ENCODE data around the gene PLCG1. TPM values are rescaled to one million over a fixed set of nuclear protein-coding genes. Genes with fewer than 3 reads are reported as not detected.

PLCG1 gene
- total and polyA plus RNA-seq, 2 of the 8 experiments (the other 6 are each of a cell fraction or from before 2014, with no cell fraction given) = 103 to 154 TPM

GRCh38 chr20:41203660-41204059 lies 66.3 kb downstream of the PLCG1 start:
- Histone ChIP-seq H3K36me3 (ENCODE audit: control insufficient read depth in 2 of 4, insufficient read depth in 4 of 4, low read length in 3 of 4) (no peaks in the 10 kb centered on the region), H2BK5ac (ENCODE audit: low read depth, low read length) (no peak overlapping the region), H2BK120ac (replicated peaks; ENCODE audit: low read depth, low read length) (no peak overlapping the region), H2BK15ac (ENCODE audit: low read length) (no peak overlapping the region), H3K9ac (replicated peaks in 1 of 4; ENCODE audit: extremely low read depth in 1 of 4, low read depth in 3 of 4, low read length in 3 of 4) (no peak overlapping the region), H4K8ac (ENCODE audit: extremely low read depth, insufficient read depth, low read length) (no peak overlapping the region), H3K23ac (ENCODE audit: insufficient read length) (no peak overlapping the region), H3K79me2 (ENCODE audit: control insufficient read depth in 1 of 2, insufficient read depth in 2 of 2, low read length in 2 of 2) (no peaks in the 10 kb centered on the region), H3K4ac (replicated peaks; ENCODE audit: insufficient read length, low read depth, low read length) (no peak overlapping the region), H4K20me1 (replicated peaks in 1 of 2; ENCODE audit: control insufficient read depth in 1 of 2, insufficient read depth in 2 of 2, low read length in 2 of 2) (no peaks in the 10 kb centered on the region), H3K79me1 (ENCODE audit: low read depth, low read length) (no peaks in the 10 kb centered on the region), H4K91ac (replicated peaks; ENCODE audit: insufficient read length, low read length) (no peak overlapping the region), H3K56ac (replicated peaks; ENCODE audit: insufficient read length, low read depth, low read length) (no peak overlapping the region), H3K4me1 (replicated peaks in 1 of 4; ENCODE audit: control insufficient read depth in 3 of 4, insufficient read depth in 4 of 4, low read length in 3 of 4) (no peaks in the 10 kb centered on the region), H3K27ac (ENCODE audit: low read depth, low read length) (no peak overlapping the region), H2AK5ac (ENCODE audit: low read depth, low read length) (no peak overlapping the region), H3K27me3 (replicated peaks in 1 of 4; ENCODE audit: control insufficient read depth in 3 of 4, extremely low read depth in 1 of 4, insufficient read depth in 3 of 4, low read length in 3 of 4) (no peaks in the 10 kb centered on the region), H3K9me3 (ENCODE audit: insufficient read depth in 2 of 2, low read depth in 1 of 2, low read length in 1 of 2) (no peaks in the 10 kb centered on the region), H2AFZ (ENCODE audit: low read length) (no peak overlapping the region), H4K5ac (ENCODE audit: insufficient read length, low read depth, low read length) (no peak overlapping the region), H3K4me2 (ENCODE audit: insufficient read depth in 1 of 2, low read depth in 2 of 2, low read length in 2 of 2) (no peak overlapping the region), H3K18ac (ENCODE audit: extremely low read depth, low read length) (no peak overlapping the region), H3K14ac (ENCODE audit: insufficient read length) (peak overlapping the region; percentile 45), H3K4me3 (ENCODE audit: extremely low read depth in 1 of 4, insufficient read depth in 2 of 4, low read depth in 3 of 4, low read length in 4 of 4) (no peak overlapping the region), H3K23me2 (ENCODE audit: low read depth, low read length) (no peaks in the 10 kb centered on the region), H2BK20ac (ENCODE audit: low read length) (no peak overlapping the region), H2BK12ac (ENCODE audit: low read depth, low read length) (no peak overlapping the region)
- no peak for FAIRE-seq
- no peak for DNase-seq (ENCODE audit: low read depth in 1 of 2, low spot score in 2 of 2)
- ChIA-PET CTCF (ENCODE audit: partially characterized antibody) (interaction anchor here (0.9 to 1.1 kb wide), 2 partner anchors 11 to 149 kb away, joined by 3 read pairs; no protein-coding TSS in a partner anchor), POLR2A (ENCODE audit: partially characterized antibody) (interaction anchor here (2.4 kb wide), 1 partner anchor 20 kb away, joined by 6 read pairs; no protein-coding TSS in a partner anchor)
- TF ChIP-seq CBX5 (IDR thresholded peaks at IDR 0.05; ENCODE audit: low read depth, low read length) (no peak), SUZ12 (IDR thresholded peaks at IDR 0.05; ENCODE audit: low read length) (no peak), POU5F1 (IDR thresholded peaks at IDR 0.05; ENCODE audit: low read depth, low read length) (no peak), EZH2 (IDR thresholded peaks at IDR 0.05; ENCODE audit: low read depth, low read length, severe bottlenecking) (no peak), USF2 (IDR thresholded peaks at IDR 0.05; ENCODE audit: low read length) (no peak), TEAD4 (IDR thresholded peaks at IDR 0.05; ENCODE audit: low read depth, low read length) (no peak), GABPA (IDR thresholded peaks at IDR 0.05; ENCODE audit: borderline replicate concordance, insufficient read depth, low read length) (no peak), KDM4A (IDR thresholded peaks at IDR 0.05; ENCODE audit: low read depth, low read length, severe bottlenecking) (no peak), CTBP2 (IDR thresholded peaks at IDR 0.05; ENCODE audit: borderline replicate concordance, insufficient read depth, insufficient read length, low read length) (no peak)
- WGBS, 2 experiments (ENCODE audit: extremely low coverage in 1 of 2, insufficient coverage in 1 of 2, insufficient read length in 1 of 2, insufficient replicate concordance in 2 of 2, low coverage in 1 of 2, low lambda C conversion rate in 2 of 2, missing lambda C conversion rate in 1 of 2) = 87% methylated on average over 9 of the region's 9 CpGs; no CpG with 5 or more reads in 1 of the 2 experiments
